Body of pancreas (tissue), 4 donors: ENCODE data around the gene CTXN1. TPM values are rescaled to one million over a fixed set of nuclear protein-coding genes. Genes with fewer than 3 reads are reported as not detected.

Experiments used
- ATAC-seq: fragments of 150-250 bp; one replicate; pipeline ENCODE4 v1.9.1; 2016
- DNase-seq, 4 donors: peaks; one replicate each; pipeline ENCODE4 v3.0.0-alpha.2; 2019
- H3K27ac ChIP-seq, 4 donors: fragments of 200-600 bp; sonication (generic); 1 replicate in 3 of 4; 2 replicates in 1 of 4; pipeline versions ENCODE4 v1.5.1 to v1.6.1; 2016 to 2019; ENCODE audit warnings: mild to moderate bottlenecking in 1 of 4, mixed read lengths in 1 of 4, moderate library complexity in 1 of 4
- H3K27me3 ChIP-seq, 2 donors: fragments of 200-600 bp; sonication (generic); one replicate each; pipeline ENCODE4 v1.6.0; 2016; ENCODE audit warnings: mild to moderate bottlenecking in 1 of 2
- H3K36me3 ChIP-seq, 2 donors: fragments of 200-600 bp; sonication (generic); replicated peaks in 1 of 2; 2 replicates each; pipeline ENCODE4 v1.5.1; 2016; ENCODE audit warnings: low read depth in 2 of 2; ENCODE audit not compliant: insufficient read depth in 1 of 2
- H3K4me1 ChIP-seq: fragments of 200-600 bp; sonication (generic); one replicate; pipeline ENCODE4 v1.6.0; 2016
- H3K4me3 ChIP-seq, 2 donors: fragments of 200-600 bp; sonication (generic); 1 replicate in 1 of 2; 2 replicates in 1 of 2; pipeline ENCODE4 v1.5.1; 2016 to 2019
- H3K9me3 ChIP-seq, 3 donors: fragments of 200-600 bp; sonication (generic); 1 replicate in 2 of 3; 2 replicates in 1 of 3; pipeline ENCODE4 v1.5.1; 2016
- POLR2A ChIP-seq, 3 donors: fragments of 450-650 bp; IDR thresholded peaks; one replicate each; pipeline ENCODE4 v1.6.1; 2016; ENCODE audit warnings: antibody characterized with exemption in 3 of 3, mild to moderate bottlenecking in 2 of 3
- WGBS, 2 donors: methylation state at CpG; one replicate each; pipeline ENCODE4 v1.1.5; 2017; 5-methylcytosine and 5-hydroxymethylcytosine counted together
- intact Hi-C: fragments of 100-400 bp; cut with DNase I; formaldehyde crosslinking; loops from one replicate; pipeline ENCODE4 v1.15.1; 2023
- total RNA-seq, 2 donors: library from RNA; depleted of rRNA; stranded (reverse); fragments of >200 nt; gene quantifications; one replicate each; pipeline ENCODE4 v1.1.0, GENCODE V29; 2016
- TF ChIP-seq, protein P1 (sequence below), 7 experiments: fragments of 450-650 bp in 4 of 7; fragments of 200-600 bp in 3 of 7; sonication (generic) in 3 of 7; IDR thresholded peaks; one replicate each; pipeline ENCODE4 v1.5.1; 2016 to 2019; ENCODE audit warnings: antibody characterized with exemption in 7 of 7

CTXN1 gene
- total RNA-seq, 2 donors from 2014 or later, result 5.7 to 10.2 TPM

DNA sequence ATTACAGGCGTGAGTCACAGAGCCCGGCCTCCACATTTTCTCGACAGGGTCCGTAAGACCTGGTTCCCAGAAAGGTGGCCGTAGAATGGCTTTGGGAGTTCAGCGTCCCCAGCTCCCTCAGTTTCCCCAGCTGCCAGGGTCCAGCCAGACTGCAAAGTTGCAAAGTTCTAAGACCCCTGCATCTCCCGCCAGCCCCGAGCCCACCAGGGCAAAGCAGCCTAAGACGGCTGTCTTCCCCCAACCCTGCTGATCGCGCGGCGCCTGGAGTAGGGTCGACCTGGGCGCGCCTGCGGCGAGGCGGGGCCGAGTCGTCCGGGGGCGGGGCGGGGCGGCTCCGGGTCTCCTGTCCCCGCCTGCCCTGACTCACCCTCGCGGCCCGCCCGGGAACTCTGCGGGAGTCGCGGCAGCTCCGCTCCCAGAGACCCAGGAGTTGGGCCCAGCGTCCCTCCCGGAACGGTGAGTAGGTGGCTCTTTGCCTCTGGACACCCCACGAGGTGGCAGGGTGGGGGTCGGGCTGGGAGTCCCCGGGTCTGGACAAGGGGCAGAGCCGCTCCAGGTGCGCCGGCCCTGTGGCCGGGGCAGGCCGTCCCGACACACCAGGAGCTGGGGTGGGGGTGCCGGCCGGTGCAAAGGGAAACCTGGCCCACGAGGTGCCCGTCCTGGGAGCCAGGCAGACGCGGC is 37.6 kb downstream of the CTXN1 start, which contains the start of gene LRRC8E:
LRRC8E (plus strand) TSS at position 366 of the 681 bp plus-strand sequence. CDS start 7,094 bp downstream, outside the sequence.
- peaks cover 19% of the 10 kb centered on the region for H3K4me1 ChIP-seq
- ATAC-seq (peak; percentile 98), DNase-seq (peak; percentile 78 to 88 (median 82))
- TF ChIP-seq, protein P1, sequence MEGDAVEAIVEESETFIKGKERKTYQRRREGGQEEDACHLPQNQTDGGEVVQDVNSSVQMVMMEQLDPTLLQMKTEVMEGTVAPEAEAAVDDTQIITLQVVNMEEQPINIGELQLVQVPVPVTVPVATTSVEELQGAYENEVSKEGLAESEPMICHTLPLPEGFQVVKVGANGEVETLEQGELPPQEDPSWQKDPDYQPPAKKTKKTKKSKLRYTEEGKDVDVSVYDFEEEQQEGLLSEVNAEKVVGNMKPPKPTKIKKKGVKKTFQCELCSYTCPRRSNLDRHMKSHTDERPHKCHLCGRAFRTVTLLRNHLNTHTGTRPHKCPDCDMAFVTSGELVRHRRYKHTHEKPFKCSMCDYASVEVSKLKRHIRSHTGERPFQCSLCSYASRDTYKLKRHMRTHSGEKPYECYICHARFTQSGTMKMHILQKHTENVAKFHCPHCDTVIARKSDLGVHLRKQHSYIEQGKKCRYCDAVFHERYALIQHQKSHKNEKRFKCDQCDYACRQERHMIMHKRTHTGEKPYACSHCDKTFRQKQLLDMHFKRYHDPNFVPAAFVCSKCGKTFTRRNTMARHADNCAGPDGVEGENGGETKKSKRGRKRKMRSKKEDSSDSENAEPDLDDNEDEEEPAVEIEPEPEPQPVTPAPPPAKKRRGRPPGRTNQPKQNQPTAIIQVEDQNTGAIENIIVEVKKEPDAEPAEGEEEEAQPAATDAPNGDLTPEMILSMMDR (IDR thresholded peaks at IDR 0.05), result peak in 3 of 7 experiments; percentile 1 to 11 (median 11)
- TF ChIP-seq POLR2A (IDR thresholded peaks at IDR 0.05), result peak; percentile 80 to 91 (median 84)
- H3K27ac ChIP-seq, result peak within 1 kb of the TSS; percentile 66 to 81 (median 74)
- peak within 1 kb of the TSS; percentile 43 to 57 for H3K4me3 ChIP-seq
- intact Hi-C loops, result no loop called here
- H3K27me3 ChIP-seq, result no peaks in the 10 kb centered on the region
- no peaks in the 10 kb centered on the region for H3K9me3 ChIP-seq
- 3 to 63% methylated on average over 4 to 43 of the region's 53 CpGs for WGBS, 2 donors
- no peaks in the 10 kb centered on the region for H3K36me3 ChIP-seq

DNA sequence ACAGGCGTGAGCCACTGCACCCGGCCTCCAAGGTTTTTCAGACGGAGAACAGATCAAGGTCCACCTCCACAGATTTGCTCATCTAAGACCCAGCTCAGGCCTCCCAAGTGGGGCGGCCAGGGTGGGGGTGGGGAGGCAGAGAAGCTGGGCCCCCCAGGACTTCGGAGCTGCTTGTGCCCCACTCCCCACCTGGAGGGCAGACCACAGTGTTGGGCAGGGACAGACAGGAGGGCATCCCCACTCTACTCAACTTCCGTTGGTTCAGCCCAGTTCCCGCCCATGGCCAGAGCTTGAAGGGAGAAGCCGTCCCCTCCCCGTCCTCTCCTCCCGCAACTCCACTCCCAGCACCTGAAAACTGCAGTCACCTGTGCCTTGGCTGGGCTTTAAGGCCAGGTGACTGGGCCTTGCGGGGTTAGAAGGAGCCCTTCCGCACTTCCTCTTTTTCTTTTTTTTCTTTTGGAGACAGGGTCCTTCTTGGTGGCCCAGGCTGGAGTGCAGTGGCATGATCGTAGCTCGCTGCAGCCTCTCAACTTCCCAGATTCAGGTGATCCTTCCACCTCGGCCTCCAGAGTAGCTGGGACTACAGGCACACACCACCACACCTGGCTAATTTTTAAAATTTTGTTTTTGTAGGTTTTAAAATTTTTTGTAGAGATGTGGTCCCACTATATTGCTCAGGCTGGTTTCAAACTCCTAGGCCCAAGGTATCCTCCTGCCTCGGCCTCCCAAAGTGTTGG is 38.4 kb downstream of the CTXN1 start:
- no peak overlapping the region for H3K4me3 ChIP-seq
- H3K4me1 ChIP-seq, result peaks cover 19% of the 10 kb centered on the region
- intact Hi-C loops, result no loop called here
- 73 to 82% methylated on average over 16 of the region's 16 CpGs for WGBS, 2 donors
- TF ChIP-seq POLR2A (IDR thresholded peaks at IDR 0.05), result no peak
- TF ChIP-seq, protein P1 (IDR thresholded peaks at IDR 0.05), result no peak
- DNase-seq (no peak), ATAC-seq (no peak)
- no peaks in the 10 kb centered on the region for H3K9me3 ChIP-seq
- H3K27ac ChIP-seq, result no peak overlapping the region
- no peaks in the 10 kb centered on the region for H3K27me3 ChIP-seq
- no peaks in the 10 kb centered on the region for H3K36me3 ChIP-seq

DNA sequence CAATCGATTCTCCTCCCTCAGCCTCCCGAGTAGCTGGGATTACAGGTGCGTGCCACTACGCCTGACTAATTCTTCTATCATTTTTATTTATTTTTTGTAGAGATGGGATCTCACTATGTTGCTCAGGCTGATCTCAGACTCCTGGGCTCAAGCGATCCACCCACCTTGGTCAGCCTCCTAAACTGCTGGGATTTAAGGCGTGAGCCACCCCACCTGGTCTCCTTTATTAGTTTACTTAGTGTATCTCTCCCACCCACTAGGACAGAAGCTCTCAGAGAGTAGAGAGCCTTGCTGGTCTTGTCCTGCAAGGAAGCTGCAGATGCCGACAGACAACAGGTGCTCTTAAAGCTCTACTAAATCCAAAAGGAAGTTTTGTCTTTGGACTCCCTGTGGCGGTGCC is 40.1 kb downstream of the CTXN1 start:
- ATAC-seq (no peak), DNase-seq (no peak)
- Histone ChIP-seq H3K9me3 (no peaks in the 10 kb centered on the region), H3K4me3 (no peak overlapping the region), H3K36me3 (no peaks in the 10 kb centered on the region), H3K4me1 (peaks cover 19% of the 10 kb centered on the region), H3K27me3 (no peaks in the 10 kb centered on the region), H3K27ac (no peak overlapping the region)
- TF ChIP-seq POLR2A (IDR thresholded peaks at IDR 0.05), result no peak
- TF ChIP-seq, protein P1 (IDR thresholded peaks at IDR 0.05), result no peak
- intact Hi-C loops, result no loop called here
- WGBS, 2 donors, result 87 to 88% methylated on average over 8 of the region's 8 CpGs

- intact Hi-C loops, result no loop called here
- no peak for ATAC-seq
- DNase-seq, result no peak
Measured at GRCh38 chr19:7883796-7884570, 42.0 kb downstream of the CTXN1 start.

More at GRCh38 chr19:7883796-7884570, 42.0 kb downstream of the CTXN1 start:
- Histone ChIP-seq H3K9me3 (no peaks in the 10 kb centered on the region), H3K27ac (no peak overlapping the region), H3K36me3 (no peaks in the 10 kb centered on the region), H3K27me3 (no peaks in the 10 kb centered on the region), H3K4me1 (peaks cover 8% of the 10 kb centered on the region), H3K4me3 (no peak overlapping the region)
- TF ChIP-seq, protein P1 (IDR thresholded peaks at IDR 0.05), result no peak
- TF ChIP-seq POLR2A (IDR thresholded peaks at IDR 0.05), result no peak
- WGBS, 2 donors, result 85 to 90% methylated on average over 2 of the region's 2 CpGs
